Lower leg skin (tissue), 4 donors: Measurements from ENCODE around the gene MX1. TPM values are rescaled to one million over a fixed set of nuclear protein-coding genes. Genes with fewer than 3 reads are reported as not detected.
"Not testable (repeated sequence)": the region's sequence is repeated elsewhere in the genome, so short reads cannot be mapped to it uniquely, and the experiment has no call there.

Experiments used
- DNase-seq, 2 donors: peaks; one replicate each; pipeline ENCODE4 v3.0.0-alpha.2; 2019; ENCODE audit warnings: low spot score in 2 of 2
- H3K4me3 ChIP-seq: fragments of 200-600 bp; sonication (generic); 2 replicates; pipeline ENCODE4 v1.5.1; 2017; ENCODE audit warnings: mild to moderate bottlenecking, low read depth; ENCODE audit not compliant: poor library complexity, severe bottlenecking
- CTCF ChIP-seq, 3 donors: fragments of 450-650 bp; IDR thresholded peaks; one replicate each; pipeline ENCODE4 v1.5.1; 2016; ENCODE audit warnings: antibody characterized with exemption in 3 of 3, mild to moderate bottlenecking in 3 of 3, moderate library complexity in 2 of 3
- POLR2A ChIP-seq, 2 donors: fragments of 450-650 bp; IDR thresholded peaks; one replicate each; pipeline ENCODE4 v1.6.1; 2016 to 2017; ENCODE audit warnings: antibody characterized with exemption in 2 of 2, mild to moderate bottlenecking in 1 of 2, moderate library complexity in 1 of 2
- WGBS, 2 donors: methylation state at CpG; one replicate each; pipeline ENCODE4 v1.1.5; 2018; 5-methylcytosine and 5-hydroxymethylcytosine counted together
- intact Hi-C: fragments of 100-400 bp; cut with DNase I; formaldehyde crosslinking; loops from one replicate; pipeline ENCODE4 v1.15.0; 2023; ENCODE audit warnings: low total_unique reads
- total RNA-seq, 4 donors: library from RNA; depleted of rRNA; stranded (reverse); fragments of >200 nt; gene quantifications; one replicate each; pipeline ENCODE4 v1.1.0, GENCODE V29; 2016

MX1 gene
- total RNA-seq, 4 donors from 2014 or later: 3.3 to 15.1 (median 9.1) TPM

DNA sequence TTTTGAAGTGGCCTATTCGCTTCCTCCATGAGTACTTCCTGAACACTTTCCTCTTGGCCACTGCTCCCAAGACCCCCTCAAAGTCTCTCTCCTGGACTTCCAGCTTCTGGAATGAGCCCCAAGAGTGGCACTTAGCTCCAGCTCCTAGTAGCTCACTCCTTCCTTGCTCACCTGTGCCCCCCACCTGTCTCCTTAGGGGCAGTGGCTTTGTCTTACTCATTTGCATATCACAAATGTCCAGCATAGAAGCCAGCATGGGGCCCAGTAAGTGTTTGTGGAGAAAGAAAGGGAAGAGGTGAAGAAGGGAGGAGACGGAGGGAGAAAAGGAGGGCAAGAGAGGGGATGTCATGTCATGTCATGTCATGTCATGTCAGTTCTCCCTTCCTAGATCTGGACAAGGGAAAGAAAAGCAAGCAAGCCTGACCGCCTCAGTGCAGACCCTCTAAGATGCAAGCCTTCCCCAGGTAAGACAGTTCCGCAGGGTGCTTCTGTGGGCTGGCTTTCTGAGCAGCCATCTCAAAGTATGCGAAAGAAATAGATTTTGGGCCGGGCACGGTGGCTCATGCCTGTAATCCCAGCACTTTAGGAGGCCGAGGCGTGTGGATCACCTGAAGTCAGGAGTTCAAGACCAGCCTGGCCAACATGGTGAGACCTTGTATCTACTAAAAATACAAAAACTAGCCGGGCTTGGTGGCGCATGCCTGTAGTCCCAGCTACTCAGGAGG, 6.9 kb upstream of the MX1 start:
- TF ChIP-seq CTCF (IDR thresholded peaks at IDR 0.05) (no peak), POLR2A (IDR thresholded peaks at IDR 0.05) (no peak)
- no peak overlapping the region for H3K4me3 ChIP-seq
- WGBS, 2 donors: 93% methylated on average over 11 of the region's 11 CpGs
- intact Hi-C loops: no loop called here
- DNase-seq: peak in 1 of 2 donors; percentile 86

- WGBS, 2 donors: 4 to 6% methylated on average over 52 to 54 of the region's 54 CpGs
- H3K4me3 ChIP-seq: peak overlapping the region; percentile 37
- TF ChIP-seq CTCF (IDR thresholded peaks at IDR 0.05): no peak
- TF ChIP-seq POLR2A (IDR thresholded peaks at IDR 0.05): no peak
- peak; percentile 81 to 96 for DNase-seq
- intact Hi-C loops: no loop called here
Observed at GRCh38 chr21:41419921-41420862, 5.8 kb upstream of the MX1 start.

DNA sequence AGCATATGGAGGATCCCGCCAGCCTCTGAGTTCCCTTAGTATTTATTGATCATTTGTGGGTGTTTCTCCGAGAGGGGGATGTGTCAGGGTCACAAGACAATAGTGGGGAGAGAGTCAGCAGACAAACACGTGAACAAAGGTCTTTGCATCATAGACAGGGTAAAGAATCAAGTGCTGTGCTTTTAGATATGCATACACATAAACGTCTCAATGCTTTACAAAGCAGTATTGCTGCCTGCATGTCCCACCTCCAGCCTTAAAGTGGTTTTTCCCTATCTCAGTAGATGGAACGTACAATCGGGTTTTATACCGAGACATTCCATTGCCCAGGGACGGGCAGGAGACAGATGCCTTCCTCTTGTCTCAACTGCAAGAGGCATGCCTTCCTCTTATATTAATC, 5.0 kb upstream of the MX1 start:
- H3K4me3 ChIP-seq, intact Hi-C loops: not testable (repeated sequence)
- whole genome bisulfite sequencing, 2 donors: 23 to 30% methylated on average over 8 of the region's 8 CpGs
- DNase-seq: peak in 1 of 2 donors; percentile 64

DNA sequence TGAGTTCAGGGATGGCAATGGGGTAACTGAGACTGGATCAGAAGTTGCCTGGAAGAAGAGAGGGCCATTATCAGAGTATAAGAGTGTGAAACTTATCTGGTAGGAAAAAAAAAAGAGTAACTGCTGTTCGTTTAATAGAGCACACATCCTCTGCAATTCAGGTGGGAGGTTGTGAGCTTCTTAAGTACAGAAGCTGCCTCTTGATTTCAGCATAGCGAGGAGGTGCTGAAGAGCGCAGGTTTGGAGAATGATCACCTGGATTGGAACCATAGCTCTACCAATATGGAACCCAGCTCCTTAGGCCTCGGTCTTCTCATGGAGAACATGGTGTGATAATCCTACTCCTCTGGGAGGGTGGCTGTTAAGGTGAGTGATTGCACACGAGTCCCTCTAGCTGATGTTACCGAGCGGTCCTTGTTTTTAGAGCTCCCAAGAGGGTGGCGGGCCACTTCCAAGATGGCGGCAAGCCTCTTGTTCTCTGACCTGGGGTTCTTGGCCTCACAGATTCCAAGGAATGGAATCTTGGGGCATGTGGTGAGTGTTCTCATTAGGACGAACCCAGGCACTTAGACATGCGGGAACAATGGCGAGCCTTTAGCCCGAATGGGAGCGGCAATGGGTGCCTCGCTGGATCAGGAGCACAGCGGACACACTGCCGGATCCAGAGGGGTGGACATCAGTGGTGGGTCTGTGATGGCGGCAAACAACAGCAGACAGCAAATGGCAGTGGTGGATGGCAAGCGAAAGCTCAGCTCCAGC, 3.3 kb upstream of the MX1 start:
- peak in 1 of 2 donors; percentile 65 for DNase-seq
- intact Hi-C loops: no loop called here
- 93 to 94% methylated on average over 17 to 19 of the region's 19 CpGs for WGBS, 2 donors
- TF ChIP-seq CTCF (IDR thresholded peaks at IDR 0.05) (no peak), POLR2A (IDR thresholded peaks at IDR 0.05) (no peak)
- H3K4me3 ChIP-seq: no peak overlapping the region

DNA sequence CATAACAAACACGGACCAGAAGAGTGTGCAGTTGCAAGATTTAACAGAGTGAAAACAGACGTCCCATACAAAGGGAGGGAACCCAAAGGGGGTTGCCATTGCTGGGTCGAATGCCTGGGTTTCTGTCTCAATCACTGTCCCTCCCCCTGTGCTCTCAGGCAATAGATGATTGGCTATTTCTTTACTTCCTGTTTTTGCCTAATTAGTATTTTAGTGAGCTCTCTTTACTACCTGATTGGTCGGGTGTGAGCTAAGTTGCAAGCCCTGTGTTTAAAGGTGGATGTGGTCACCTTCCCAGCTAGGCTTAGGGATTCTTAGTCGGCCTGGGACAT, 2.8 kb upstream of the MX1 start:
- 80% methylated on average over 5 of the region's 5 CpGs for WGBS, 2 donors
- intact Hi-C loops, DNase-seq, H3K4me3 ChIP-seq: not testable (repeated sequence)

- 58 to 61% methylated on average over 7 of the region's 7 CpGs for whole genome bisulfite sequencing, 2 donors
- no peak for DNase-seq
- intact Hi-C loops: no loop called here
- TF ChIP-seq CTCF (IDR thresholded peaks at IDR 0.05) (no peak), POLR2A (IDR thresholded peaks at IDR 0.05) (no peak)
- peak overlapping the region; percentile 42 for H3K4me3 ChIP-seq
Observed at GRCh38 chr21:41425588-41425953, 468 bp upstream of the MX1 start.
